Activated CD4-positive, alpha-beta T cell treated with anti-CD3 and anti-CD28 coated beads, Interleukin-2, amount 50 U/mL, for 48 hours (primary cell): ENCODE measurements around the gene PANK4.

Experiments used
- DNase-seq, 2 experiments: peaks; one replicate each; pipeline ENCODE4 v3.0.0-alpha.2; 2020

Gene PANK4

DNA sequence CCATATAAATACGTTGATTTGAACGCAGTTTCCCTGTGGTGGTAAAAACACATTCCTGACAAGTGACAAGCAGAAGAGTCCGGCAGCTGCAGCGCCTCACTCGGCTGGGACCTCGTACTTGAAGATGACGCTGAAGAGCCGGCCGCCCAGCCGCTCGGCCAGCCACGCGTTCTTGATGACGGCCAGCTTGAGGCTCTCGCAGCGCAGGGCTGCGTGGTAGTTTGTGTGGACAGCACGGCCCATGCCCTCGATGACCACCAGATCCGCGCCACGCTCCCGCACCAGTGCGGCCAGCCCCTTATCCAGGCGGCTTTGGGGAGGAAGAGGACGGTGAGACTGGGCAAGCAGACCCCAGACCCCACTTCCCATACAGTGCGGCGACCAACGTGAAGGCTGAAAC is 17.6 kb downstream of the PANK4 start:
- DNase-seq = no peak

DNA sequence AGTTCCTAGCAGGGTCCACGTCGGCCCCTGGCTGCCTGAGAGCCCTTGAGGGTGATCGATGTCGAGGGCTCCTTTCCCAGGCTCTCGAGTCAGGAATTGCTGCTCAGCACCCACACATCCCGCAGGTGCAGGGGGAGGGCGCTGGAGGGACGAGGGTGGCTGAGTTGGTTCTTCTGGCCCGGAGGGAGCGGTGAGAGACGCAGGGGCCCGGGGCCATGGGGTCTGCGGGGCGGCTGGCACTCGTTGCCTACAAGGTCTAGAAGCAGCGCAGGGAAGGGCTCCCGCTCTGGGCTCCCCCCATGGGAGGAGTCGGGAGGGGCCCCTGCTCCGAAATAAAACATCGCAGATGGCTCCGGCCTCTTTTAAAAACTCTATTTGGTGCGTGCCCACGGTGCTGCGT is 18.2 kb downstream of the PANK4 start:
- DNase-seq = no peak

DNA sequence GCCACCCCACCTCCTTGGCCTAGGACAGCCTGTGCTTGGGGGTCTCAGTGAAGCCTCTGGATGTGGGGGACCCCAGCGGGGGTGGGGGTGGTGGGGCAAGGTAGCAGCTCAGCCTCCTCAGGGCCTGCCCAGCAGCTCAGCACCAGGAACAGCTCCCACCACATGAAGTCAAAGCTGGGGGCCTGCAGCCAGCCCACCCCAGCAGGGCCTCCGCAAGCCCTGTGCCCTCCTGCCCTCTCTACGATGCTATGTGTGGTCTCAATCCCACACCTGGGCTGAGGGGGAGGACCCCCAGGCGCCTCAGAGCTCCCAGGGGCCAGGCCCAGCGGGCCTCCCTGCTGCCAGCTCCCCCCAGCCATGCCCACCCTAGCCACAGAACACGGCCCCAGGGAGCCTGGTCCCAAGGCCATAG is 18.6 kb downstream of the PANK4 start:
- no peak for DNase-seq

DNA sequence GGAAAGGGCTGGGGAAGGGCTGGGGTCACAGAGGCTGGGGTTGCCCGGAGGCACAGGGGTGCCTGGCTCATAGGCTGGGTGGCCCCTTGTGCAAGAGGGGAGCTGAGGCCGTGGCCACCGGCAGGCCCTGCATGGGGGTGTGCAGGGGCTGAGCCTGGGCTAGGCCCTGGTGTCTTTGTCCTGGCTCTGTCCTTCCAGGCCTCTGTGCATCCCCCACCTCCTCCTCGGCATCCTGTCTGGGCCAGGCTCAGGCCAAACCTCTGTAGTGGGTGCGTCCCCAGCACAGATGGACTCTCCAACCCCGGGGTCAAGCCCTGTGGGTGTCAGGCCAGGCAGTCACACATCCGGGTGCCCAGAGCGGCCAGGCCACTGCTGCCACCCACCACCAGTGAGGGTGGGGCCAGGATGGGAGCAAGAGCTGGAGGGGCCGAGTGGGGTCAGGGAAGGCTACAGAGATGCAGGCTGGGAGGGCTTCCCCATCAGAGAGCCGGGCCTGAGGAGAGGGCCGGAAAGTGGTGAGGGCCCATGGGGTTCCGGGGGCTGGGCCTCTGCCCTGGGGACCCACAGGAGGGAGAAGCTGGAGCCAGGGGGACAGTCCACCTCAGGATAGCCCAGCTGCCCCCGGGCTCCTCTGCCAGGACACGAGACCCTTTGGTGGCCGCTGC is 19.4 kb downstream of the PANK4 start:
- DNase-seq = no peak

DNA sequence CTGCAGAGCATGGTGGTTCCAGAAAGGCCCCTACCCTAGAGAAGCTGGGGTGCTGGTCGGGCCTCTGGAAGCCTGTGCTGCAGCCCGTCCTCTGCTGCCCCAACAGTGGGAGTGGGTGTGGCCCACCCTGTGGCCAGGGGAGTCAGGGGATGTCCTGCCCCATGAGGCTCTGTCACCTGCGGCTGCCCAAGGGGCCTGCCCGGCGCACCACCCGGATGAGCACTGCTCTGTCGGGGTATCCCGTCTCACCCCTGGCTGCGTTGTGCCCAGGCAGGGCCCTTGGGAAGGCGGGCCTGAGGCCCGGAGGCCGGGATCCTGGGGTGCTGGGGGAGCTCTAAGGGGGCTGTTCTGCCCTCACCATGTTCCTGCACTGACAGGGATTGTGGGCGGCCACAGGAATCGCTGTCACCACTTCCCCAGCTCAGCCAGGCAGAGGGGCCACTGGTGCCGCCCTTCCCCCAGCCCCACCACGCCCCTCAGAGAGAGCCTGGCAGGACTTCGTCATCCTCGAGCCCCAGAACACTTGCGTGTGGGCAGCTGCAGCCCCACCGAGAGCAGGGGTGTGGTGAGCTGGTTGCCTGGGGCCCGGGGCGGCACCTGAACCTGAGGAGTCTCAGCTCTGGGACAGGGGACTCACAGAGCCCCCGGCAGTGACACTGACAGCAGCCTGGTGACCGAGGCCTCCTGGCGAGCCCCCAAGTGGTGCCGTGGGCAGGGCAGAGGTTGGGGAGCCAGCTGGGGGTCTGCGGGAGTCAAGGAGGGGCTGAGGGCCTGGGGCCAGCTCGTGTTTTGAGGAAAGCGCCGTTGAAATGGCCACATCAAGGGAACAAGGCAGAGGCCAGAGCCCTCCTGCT is 20.2 kb downstream of the PANK4 start:
- no peak for DNase-seq

DNA sequence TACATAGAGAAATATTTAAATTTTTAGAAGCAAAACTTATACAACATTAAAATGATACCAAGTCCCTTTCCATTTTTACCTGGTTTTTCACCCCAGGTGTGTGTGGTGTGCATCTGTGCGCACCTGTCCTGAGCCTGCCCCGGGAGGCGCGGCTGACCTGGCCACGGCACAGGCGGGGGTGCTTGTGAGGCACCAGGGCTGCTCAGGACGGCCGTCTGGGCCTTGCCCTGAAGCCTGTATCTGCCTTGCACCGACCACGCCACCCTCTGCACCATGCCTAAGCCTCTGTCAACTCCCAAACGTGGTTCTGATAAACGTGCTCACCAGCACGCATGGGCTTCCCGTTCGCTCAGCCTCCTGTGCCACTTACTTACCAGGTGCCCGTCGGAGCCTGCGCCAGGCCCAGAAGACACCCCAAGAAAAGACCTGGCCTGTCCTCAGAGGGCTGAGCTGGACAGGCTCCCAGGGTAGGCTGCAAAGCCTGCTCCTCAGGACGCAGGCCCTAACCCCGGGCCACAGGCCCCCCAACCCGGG is 20.9 kb downstream of the PANK4 start:
- no peak for DNase-seq

DNA sequence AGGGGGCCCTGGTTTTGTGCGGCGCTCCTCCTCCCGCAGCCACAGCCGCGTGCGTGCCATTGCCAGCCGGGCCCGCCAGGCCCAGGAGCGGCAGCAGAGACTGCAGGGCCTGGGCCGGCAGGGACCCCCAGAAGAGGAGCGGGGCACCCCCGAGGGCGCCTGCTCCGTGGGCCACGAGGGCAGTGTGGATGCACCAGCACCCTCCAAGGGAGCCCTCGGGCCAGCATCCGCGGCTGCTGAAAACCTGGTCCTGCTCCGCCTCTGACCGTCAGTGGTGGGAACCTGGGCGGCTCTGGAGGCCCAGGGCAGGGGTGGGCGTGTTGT is 21.5 kb downstream of the PANK4 start:
- DNase-seq = no peak

DNA sequence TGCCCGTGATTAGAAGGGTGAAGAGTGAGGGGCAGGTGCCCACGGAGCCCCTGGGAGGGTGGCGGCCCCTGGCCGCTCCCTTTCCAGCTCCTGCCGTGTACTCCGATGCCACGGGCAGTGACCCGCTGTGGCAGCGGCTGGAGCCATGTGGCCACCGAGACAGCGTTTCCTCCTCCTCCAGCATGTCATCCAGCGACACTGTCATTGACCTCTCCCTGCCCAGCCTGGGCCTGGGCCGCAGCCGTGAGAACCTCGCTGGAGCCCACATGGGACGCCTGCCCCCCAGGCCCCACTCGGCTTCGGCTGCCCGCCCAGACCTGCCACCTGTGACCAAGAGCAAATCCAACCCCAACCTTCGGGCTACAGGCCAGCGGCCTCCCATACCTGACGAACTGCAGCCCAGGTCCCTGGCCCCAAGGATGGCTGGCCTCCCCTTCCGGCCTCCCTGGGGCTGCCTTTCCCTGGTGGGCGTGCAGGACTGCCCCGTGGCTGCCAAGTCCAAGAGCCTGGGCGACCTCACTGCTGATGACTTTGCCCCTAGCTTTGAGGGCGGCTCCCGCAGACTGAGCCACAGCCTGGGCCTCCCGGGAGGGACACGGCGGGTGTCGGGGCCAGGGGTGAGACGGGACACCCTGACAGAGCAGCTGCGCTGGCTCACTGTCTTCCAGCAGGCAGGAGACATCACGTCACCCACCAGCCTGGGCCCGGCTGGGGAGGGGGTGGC is 22.0 kb downstream of the PANK4 start:
- no peak for DNase-seq

DNA sequence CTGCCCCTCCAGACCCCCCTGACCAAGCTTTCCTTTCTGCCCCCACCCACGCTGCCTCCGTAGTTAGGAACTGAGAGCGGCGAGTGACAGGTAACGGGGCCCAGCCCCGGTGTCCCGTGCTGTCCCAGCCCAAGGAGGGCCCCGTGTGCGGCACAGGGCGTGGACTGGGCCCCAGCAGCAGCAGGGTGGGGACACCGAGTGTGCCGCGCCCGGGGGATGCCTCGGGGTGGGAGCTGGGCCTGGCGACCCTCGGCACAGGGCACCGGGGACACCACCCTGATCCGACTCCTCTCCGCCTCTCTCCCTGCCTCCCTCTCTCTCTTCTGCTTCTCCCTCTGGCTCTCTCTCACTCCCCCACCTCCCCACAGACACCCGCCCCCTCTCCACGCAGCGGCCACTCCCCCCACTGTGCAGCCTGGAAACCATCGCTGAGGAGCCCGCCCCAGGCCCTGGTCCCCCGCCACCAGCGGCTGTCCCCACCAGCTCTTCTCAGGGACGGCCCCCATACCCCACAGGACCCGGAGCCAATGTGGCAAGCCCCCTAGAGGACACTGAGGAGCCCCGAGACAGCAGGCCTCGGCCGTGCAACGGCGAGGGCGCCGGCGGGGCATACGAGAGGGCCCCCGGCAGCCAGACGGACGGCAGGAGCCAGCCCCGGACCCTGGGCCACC is 22.7 kb downstream of the PANK4 start:
- DNase-seq = no peak

DNA sequence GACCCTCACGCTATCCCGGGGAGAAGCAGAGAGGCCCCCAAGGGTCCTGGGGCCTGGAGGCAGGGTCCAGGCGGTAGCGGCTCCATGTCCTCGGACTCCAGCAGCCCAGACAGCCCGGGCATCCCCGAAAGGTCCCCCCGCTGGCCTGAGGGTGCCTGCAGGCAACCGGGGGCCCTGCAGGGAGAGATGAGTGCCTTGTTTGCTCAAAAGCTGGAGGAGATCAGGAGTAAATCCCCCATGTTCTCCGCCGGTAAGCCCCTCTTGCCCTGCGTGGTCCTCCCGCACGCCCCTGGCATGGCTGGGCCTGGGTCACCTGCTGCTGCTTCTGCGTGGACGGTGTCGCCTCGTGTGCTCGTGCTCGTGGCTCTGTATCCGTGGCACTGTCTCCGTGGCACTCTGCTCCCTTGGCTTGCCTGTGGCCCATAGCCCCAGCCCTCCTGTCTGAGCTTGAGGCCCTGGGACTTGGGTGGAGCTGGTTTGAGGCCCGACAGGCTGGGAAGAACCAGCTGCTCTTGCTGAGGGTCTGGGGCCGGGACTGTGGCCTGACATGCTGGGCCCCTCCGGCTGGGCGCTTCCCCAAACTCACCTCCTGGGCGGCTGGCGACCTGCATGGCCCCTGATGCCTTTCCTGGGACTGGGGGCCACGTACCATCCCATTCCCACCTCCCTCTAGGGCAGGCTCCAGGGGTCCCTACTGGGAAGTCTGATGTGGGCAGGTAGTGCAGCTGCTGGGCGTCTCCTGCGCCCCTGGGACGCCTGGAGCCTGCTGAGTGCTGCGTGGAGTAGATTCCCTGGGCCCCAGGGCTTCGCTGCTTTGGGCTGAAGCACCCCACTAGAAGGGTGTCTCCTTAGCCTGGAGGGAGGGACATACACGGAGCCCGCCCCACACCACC is 23.5 kb downstream of the PANK4 start:
- no peak for DNase-seq

DNA sequence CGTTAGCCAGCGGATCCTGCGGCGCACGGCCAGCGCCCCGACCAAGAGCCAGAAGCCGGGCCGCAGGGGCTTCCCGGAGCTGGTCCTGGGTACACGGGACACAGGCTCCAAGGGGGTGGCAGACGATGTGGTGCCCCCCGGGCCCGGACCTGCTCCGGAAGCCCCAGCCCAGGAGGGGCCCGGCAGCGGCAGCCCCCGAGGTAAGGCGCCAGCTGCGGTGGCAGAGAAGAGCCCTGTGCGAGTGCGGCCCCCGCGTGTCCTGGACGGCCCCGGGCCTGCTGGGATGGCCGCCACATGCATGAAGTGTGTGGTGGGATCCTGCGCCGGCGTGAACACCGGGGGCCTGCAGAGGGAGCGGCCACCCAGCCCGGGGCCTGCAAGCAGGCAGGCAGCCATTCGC is 24.2 kb downstream of the PANK4 start:
- no peak for DNase-seq

DNA sequence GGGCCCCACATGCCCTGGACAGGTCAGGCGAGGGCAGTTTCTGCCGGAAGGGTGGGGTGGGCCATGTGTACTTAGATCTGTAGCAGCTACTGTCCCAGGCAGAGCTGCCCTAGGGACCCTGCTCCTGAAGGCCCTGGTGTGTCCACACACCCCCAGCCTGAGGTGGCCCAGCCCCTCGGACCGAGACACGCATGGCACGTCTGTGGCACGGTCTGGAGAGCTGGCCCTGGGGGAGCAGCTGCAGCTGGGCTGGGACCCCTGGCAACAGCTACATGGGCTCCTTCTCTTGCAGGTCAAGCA is 24.6 kb downstream of the PANK4 start:
- DNase-seq = no peak

DNA sequence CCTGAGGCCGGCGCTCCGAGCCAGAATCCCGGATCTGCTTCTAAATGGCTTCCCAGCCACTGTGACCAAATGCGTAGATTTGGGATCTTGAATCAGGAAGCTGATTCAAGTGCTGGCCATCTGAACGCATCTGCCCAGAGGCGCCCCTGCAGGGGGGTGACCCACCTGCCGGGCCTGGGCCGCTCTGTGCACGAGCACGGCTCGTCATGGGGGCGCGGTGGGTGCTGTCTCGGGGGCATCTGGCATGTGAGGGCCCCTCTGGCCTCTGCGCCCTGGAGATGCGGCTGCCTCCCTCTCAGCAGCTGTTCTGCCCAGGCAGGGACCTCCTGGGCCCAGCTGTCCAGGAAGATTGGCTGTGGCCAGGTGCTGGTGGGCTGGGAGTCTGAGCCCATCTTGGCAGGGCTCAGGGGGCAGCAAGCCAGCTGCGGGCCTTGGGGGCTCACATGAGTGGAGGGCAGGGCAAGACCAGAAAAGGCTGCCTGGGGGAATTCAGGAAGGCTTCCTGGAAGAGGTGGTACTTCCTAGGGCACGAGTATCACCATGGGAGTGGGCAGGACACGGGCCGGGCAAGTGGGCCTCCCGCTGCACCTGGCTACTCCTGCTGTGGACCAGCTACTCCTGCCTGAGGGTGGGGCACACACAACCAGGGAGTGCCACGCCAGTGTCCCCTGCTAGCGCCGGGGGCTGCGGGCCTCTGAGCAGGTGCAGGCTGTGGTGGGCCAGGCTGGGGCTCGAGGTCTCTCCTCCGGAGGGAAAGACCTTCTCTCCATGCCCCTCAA is 25.2 kb downstream of the PANK4 start:
- no peak for DNase-seq

DNA sequence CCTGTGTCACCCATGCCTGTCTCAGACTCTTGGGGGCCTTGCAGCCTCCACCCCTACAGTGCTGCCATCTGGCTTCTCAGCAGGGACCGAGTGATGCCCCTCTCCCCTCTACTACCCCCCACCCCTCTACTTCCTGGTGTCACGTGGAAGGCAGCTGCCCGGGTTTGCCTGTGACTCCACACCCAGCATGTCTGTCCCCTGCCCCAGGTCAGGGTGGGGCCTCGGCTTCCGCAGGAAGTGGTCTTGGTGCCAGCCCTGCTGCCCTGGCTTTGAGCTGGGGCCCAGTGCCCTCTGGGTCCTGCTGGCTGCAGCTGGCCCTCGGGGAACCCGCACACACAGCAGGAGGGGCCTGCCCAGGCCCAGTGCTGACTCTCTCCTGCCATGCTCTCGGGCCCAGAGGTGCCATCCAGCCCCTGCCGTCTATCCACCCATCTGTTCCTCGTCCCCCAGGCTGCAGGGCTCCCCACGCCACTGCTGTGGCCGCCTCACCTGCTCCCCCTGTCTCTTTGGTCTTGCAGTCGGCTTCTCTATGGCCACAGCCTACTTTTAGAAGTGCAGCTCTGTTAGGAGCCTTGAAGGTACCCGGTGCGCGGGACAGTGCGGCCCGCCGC is 26.3 kb downstream of the PANK4 start:
- DNase-seq = peak; percentile 17 to 24

DNA sequence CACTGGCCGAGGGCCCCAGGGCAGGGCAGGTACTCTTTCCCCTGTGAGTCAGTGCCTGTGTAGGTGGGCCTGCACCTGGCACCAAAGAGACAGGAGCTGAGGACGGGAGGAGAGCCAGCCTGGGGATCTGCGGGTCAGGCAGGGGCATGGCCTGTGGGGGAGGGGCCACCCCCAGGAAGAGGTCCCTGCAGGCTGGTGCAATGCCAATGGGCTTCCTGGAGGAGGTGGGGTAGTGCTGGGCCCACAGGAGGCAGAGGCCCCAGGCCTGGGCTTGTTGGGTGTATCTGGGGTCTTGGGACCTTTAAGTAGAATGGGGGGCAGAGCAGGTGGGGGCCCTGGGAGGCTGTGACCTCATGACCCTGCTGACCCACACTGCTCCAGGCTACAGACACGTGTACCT is 27.1 kb downstream of the PANK4 start:
- DNase-seq = no peak

DNA sequence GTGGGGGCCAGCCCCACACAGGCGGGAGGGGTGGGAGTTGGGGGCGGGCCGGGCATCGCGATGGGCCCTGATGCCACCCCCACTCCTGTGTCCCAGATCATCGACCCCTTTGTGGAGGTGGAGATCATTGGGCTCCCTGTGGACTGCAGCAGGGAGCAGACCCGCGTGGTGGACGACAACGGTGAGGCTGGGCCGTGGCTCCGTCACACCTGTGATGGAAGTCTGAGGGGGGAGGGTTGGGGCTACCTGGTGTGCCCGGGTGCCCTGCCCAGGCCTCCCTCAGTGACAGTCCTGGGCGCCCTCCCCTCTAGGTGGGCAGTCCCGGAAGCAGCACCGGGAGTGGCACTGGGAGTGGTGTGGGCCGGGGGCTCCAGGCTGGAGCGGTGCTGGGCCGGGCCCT is 27.7 kb downstream of the PANK4 start:
- no peak for DNase-seq

DNA sequence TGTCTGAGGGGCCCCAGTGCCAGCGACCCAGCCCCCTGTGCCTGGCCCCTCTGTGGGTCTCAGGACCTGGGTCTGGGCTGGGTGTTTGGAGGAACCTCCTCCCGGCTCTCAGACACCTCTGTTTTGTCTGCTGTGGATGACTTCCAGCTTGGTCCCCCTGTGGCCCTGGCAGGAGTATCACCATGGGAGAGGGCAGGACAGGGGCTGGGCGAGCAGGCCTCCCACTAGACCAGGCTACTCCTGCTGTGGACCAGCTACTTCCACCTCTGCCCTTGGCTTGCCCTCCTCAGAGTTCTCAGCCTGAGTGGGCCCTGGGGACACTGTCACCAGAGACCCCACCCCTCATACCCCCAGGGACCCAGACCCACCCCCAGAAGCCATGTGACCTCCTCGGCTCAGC is 28.5 kb downstream of the PANK4 start:
- no peak for DNase-seq

DNA sequence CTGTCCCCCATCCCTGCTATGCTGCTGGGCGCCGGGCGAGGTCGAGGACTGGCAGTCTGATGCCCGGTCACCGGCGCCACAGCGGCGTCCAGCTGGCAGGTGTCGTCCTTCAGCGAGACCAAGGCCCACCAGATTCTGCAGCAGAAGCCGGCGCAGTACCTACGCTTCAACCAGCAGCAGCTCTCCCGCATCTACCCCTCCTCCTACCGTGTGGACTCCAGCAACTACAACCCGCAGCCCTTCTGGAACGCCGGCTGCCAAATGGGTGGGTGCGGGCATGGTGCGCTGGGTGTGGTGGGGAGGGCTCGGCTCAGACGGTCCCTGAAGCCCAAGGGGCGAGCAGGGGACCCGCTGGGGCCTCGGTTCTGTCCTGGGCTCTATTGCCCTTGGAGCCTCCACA is 29.6 kb downstream of the PANK4 start:
- DNase-seq = no peak

DNA sequence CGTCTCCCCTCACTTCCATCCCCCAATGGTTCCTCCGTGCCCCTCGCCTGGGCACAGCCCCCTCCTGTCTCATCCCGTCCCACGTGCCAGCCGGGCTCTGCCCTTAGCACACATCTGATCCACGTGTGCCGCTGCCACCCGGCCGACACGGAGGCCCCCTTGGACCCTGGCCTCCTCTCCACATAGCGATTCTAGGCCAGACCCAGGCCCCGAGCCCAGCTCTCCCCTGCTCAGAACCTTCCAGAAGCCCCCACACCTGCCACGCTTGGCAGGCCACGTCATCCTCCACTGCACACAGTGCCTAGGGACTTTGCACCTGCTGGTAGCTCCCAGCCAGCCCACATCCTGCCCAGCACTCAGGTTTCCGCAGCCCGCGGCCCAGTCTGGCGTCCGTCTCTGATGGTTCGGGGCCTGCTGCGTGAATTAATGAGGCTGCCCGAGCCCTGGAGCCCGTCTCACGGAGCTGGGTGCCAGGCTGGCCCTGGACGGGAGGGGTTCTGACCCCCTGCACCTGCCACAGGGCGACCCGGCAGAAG is 30.2 kb downstream of the PANK4 start:
- DNase-seq = no peak

DNA sequence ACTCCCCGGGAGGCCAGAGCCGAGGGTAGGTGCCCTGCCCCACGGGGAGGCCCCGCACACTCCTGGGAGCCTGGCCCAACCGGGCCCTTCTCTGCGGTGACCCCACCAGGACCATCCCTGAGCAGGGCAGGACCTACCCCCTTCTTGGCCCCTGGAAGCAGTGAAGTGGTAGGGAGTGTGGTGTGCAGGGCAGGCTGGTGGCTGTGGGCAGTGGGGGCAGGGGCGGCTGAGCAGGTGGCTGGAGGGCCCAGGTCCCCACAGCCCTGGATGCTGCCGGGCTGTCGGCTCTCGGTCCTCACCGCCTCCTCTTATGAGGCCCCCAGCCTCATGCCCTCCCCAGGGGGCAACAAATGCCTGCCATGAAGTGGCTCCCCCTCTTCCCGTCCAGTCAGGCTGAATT is 30.9 kb downstream of the PANK4 start:
- no peak for DNase-seq

DNA sequence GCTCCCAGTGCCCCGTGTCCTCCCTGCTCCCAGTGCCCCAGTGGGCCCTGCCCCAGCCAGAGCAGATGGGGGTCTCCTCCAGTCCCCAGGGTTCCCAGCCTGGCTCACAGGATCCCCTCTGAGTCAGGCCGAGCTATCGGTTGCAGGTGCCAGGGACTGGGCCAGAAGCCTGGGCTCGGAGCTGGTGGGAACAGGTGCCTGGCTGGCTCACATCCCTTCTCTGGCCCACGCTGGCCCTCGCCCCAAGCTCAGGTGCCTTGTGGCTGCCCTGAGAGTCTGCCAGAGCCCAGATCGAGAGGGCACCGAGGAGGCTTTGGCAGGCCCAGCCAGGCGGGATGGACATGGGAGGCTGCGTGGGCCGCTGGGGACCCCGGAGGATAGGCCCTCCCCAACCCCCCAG is 31.4 kb downstream of the PANK4 start:
- no peak for DNase-seq
